HepG2 (cell line): Measurements from ENCODE around the gene MGA. TPM values are rescaled to one million over a fixed set of nuclear protein-coding genes. Genes with fewer than 3 reads are reported as not detected.

Source experiments
- ATAC-seq: fragments of 200-7000 bp; cut with Tn5 transposase; 3 replicates; pipeline ENCODE4 v1.9.1; 2020; ENCODE audit warnings: mild to moderate bottlenecking, moderate library complexity
- BruUV-seq: library from RNA; stranded (reverse); fragments of 400-500 nt; replicated peaks from 2 replicates; lab custom pipeline; 2021; lab: Mats Ljungman, UMichigan
- CTCF ChIA-PET: fragments of 300-600 bp; formaldehyde crosslinking; extraction: SDS; loops from one replicate; lab custom pipeline; 2021; ENCODE audit warnings: low total read pairs, inconsistent platforms, low intra/inter-chr PET ratio; lab: Yijun Ruan, JAX
- POLR2A ChIA-PET: fragments of 350-600 bp; sonication (Branson Sonifier 250); formaldehyde crosslinking; loops from one replicate; lab custom pipeline; 2020; ENCODE audit warnings: antibody characterized with exemption, inconsistent platforms; lab: Yijun Ruan, JAX
- DNase-seq: peaks from one replicate; pipeline ENCODE4 v3.0.0-alpha.2; 2015; ENCODE audit warnings: low spot score
- FAIRE-seq: peaks from 3 replicates; lab custom pipeline; 2011; peaks lifted over from hg19 to GRCh38; lab: Jason Lieb, UNC
- H2AFZ ChIP-seq: one replicate; pipeline ENCODE4 v1.6.1; 2011; ENCODE audit warnings: low read length, inconsistent platforms
- H3K27ac ChIP-seq: fragments of 300-600 bp; 3 replicates; pipeline ENCODE4 v1.8.0; 2011; ENCODE audit warnings: mixed run types, mild to moderate bottlenecking, mixed read lengths, low read length, inconsistent platforms; ENCODE audit not compliant: insufficient read depth; ENCODE audit errors: extremely low read length
- H3K27me3 ChIP-seq, 2 experiments: fragments of 200-600 bp in 1 of 2; 2 replicates in 1 of 2; 3 replicates in 1 of 2; pipeline versions ENCODE4 v1.6.0 to v1.8.0; 2011; ENCODE audit warnings: low read length in 2 of 2, mild to moderate bottlenecking in 2 of 2, moderate library complexity in 2 of 2, inconsistent platforms in 1 of 2; ENCODE audit not compliant: insufficient read depth in 2 of 2, control insufficient read depth in 1 of 2
- H3K36me3 ChIP-seq, 2 experiments: fragments of 200-600 bp in 1 of 2; replicated peaks in 1 of 2; 2 replicates in 1 of 2; 3 replicates in 1 of 2; pipeline versions ENCODE4 v1.5.1 to v1.8.0; 2011; ENCODE audit warnings: low read length in 2 of 2, inconsistent platforms in 1 of 2; ENCODE audit not compliant: insufficient read depth in 2 of 2, control insufficient read depth in 1 of 2
- H3K4me1 ChIP-seq: 2 replicates; pipeline ENCODE4 v1.5.1; 2012; ENCODE audit warnings: low read length, inconsistent platforms; ENCODE audit not compliant: insufficient read depth
- H3K4me2 ChIP-seq: 2 replicates; pipeline ENCODE4 v1.6.0; 2011; ENCODE audit warnings: low read depth, low read length, inconsistent platforms
- H3K4me3 ChIP-seq, 3 experiments: fragments of 200-600 bp in 1 of 3; sonication (generic), shearing (Covaris generic) in 1 of 3; replicated peaks in 1 of 3; 2 replicates each; pipeline ENCODE4 v1.5.1; 2011 to 2016; ENCODE audit warnings: low read length in 3 of 3, inconsistent platforms in 2 of 3, low read depth in 2 of 3, mild to moderate bottlenecking in 2 of 3, control low read depth in 1 of 3, mixed read lengths in 1 of 3; ENCODE audit not compliant: insufficient read depth in 1 of 3
- H3K79me2 ChIP-seq: one replicate; pipeline ENCODE4 v1.6.1; 2011; ENCODE audit warnings: low read length, inconsistent platforms; ENCODE audit not compliant: insufficient read depth
- H3K9ac ChIP-seq: 2 replicates; pipeline ENCODE4 v1.6.0; 2011; ENCODE audit warnings: mild to moderate bottlenecking, low read depth, low read length, inconsistent platforms; ENCODE audit not compliant: insufficient read depth
- H3K9me3 ChIP-seq: 2 replicates; pipeline ENCODE4 v1.5.1; 2012; ENCODE audit warnings: mild to moderate bottlenecking, low read length
- H4K20me1 ChIP-seq: 2 replicates; pipeline ENCODE4 v1.6.0; 2011; ENCODE audit warnings: inconsistent platforms, mild to moderate bottlenecking, low read length, moderate library complexity; ENCODE audit not compliant: insufficient read depth
- MAZ ChIP-seq, 2 experiments: sonication (generic) in 1 of 2; formaldehyde crosslinking in 1 of 2; IDR thresholded peaks; 2 replicates each; pipeline versions ENCODE4 v1.5.0 to v1.6.1; 2012 to 2020; ENCODE audit warnings: low read depth in 2 of 2, mild to moderate bottlenecking in 2 of 2, borderline replicate concordance in 1 of 2, improper control_type of control experiment in 1 of 2, low read length in 1 of 2, missing genetic modification reagents in 1 of 2, moderate library complexity in 1 of 2
- NKX3-1 ChIP-seq: sonication (generic); formaldehyde crosslinking; IDR thresholded peaks from 2 replicates; pipeline ENCODE4 v1.5.0; 2020; ENCODE audit warnings: missing genetic modification reagents
- SUZ12 ChIP-seq: fragments of 150-350 bp; IDR thresholded peaks from 2 replicates; pipeline ENCODE4 v1.6.1; 2014; ENCODE audit warnings: low read depth, low read length
- TCF7 ChIP-seq: sonication (generic); IDR thresholded peaks from 2 replicates; pipeline ENCODE4 v1.6.1; 2016; ENCODE audit warnings: antibody characterized with exemption, low read depth
- ZNF547 ChIP-seq: sonication (generic); formaldehyde crosslinking; IDR thresholded peaks from 2 replicates; pipeline ENCODE4 v1.5.1; 2020; ENCODE audit warnings: mild to moderate bottlenecking, missing genetic modification reagents
- ZNF720 ChIP-seq: sonication (generic); formaldehyde crosslinking; IDR thresholded peaks from 2 replicates; pipeline ENCODE4 v1.4.0; 2020; ENCODE audit warnings: missing genetic modification reagents
- ZNF781 ChIP-seq: sonication (generic); formaldehyde crosslinking; IDR thresholded peaks from 2 replicates; pipeline ENCODE4 v1.5.1; 2020; ENCODE audit warnings: borderline replicate concordance, mild to moderate bottlenecking, missing genetic modification reagents; ENCODE audit errors: not compliant biosample characterization
- ZNF83 ChIP-seq: sonication (generic); formaldehyde crosslinking; IDR thresholded peaks from 2 replicates; pipeline ENCODE4 v1.4.0; 2020; ENCODE audit warnings: missing genetic modification reagents, mild to moderate bottlenecking, borderline replicate concordance
- ZNF850 ChIP-seq: sonication (generic); formaldehyde crosslinking; conservative IDR thresholded peaks from 2 replicates; pipeline ENCODE4 v1.9.0; 2021; ENCODE audit warnings: mild to moderate bottlenecking, missing genetic modification reagents
- WGBS: methylation state at CpG from one replicate; pipeline ENCODE4 v1.1.6; 2017; ENCODE audit warnings: low lambda C conversion rate; 5-methylcytosine and 5-hydroxymethylcytosine counted together
- in situ Hi-C: cut with HindIII; loops from 2 replicates; pipeline ENCODE4 v1.10.0; 2017; ENCODE audit warnings: low pct_unique_long_range_greater_than_20kb; ENCODE audit not compliant: extremely low pct_ligation_motif_present
- intact Hi-C: fragments of 100-400 bp; cut with micrococcal nuclease; formaldehyde crosslinking; loops from one replicate; pipeline ENCODE4 v1.10.0; 2022; ENCODE audit not compliant: unreplicated experiment
- polyA plus RNA-seq, 8 experiments: library from polyadenylated mRNA; depleted of rRNA in 3 of 8; stranded (reverse) in 7 of 8; unstranded in 1 of 8; fragments of >200 nt; fragmentation: Illumina TruSeq in 4 of 8; extraction: Trizol in 4 of 8; gene quantifications; 2 replicates each; pipeline versions ENCODE4 v1.2.1 to v1.2.3, GENCODE V29; 2011 to 2016; ENCODE audit warnings: low read depth in 4 of 8, missing spikeins in 1 of 8, mixed read lengths in 1 of 8; ENCODE audit not compliant: insufficient read depth in 1 of 8
- total RNA-seq, 5 experiments: library from RNA; depleted of rRNA; stranded (reverse); fragments of >200 nt; fragmentation: Illumina TruSeq; extraction: Trizol; gene quantifications; 2 replicates each; pipeline ENCODE4 v1.2.3, GENCODE V29; 2016; ENCODE audit warnings: low read depth in 1 of 5

The MGA gene
- total and polyA plus RNA-seq, 2 of the 13 experiments (the other 11 are each of a cell fraction or from before 2014, with no cell fraction given): 5.3 to 59.0 TPM

GRCh38 chr15:41756198-41756597 lies 96.0 kb downstream of the MGA start:
- BruUV-seq: no TSS peak
- Histone ChIP-seq H2AFZ (no peak overlapping the region), H3K9me3 (no peaks in the 10 kb centered on the region), H3K36me3 (peaks cover 5 to 34% of the 10 kb centered on the region in 2 experiments; a peak in 4 of 5 replicates), H3K9ac (no peak overlapping the region), H3K27ac (no peak overlapping the region), H3K4me1 (no peaks in the 10 kb centered on the region), H3K27me3 (no peaks in the 10 kb centered on the region), H3K79me2 (no peaks in the 10 kb centered on the region), H4K20me1 (no peaks in the 10 kb centered on the region; the same call in 1 of the 2 replicates), H3K4me3 (no peak overlapping the region), H3K4me2 (no peak overlapping the region)
- ChIA-PET POLR2A (no interaction called here), CTCF (no interaction called here)
- FAIRE-seq: no peak
- ATAC-seq: no peak
- intact Hi-C loops (no loop called here), in situ Hi-C loops (no loop called here)
- no peak for TF ChIP-seq NKX3-1
- no peak for TF ChIP-seq ZNF547 (CRISPR knock-in tag)
- no peak for TF ChIP-seq ZNF781 (CRISPR knock-in tag)
- no peak for TF ChIP-seq ZNF83 (CRISPR knock-in tag)
- no peak for TF ChIP-seq ZNF720 (CRISPR knock-in tag)
- TF ChIP-seq SUZ12: no peak
- no peak for TF ChIP-seq ZNF850 (CRISPR knock-in tag)
- TF ChIP-seq MAZ (IDR thresholded peaks at IDR 0.05; ENCODE audit: borderline replicate concordance, low read depth, low read length): no peak
- no peak for TF ChIP-seq MAZ (CRISPR knock-in tag; IDR thresholded peaks at IDR 0.05; ENCODE audit: low read depth)
- TF ChIP-seq TCF7: no peak
- WGBS: 100% methylated on average over 2 of the region's 2 CpGs
- no peak for DNase-seq
